ENCODE data around the gene DEFB131B.
"Not testable (repeated sequence)": the region's sequence is repeated elsewhere in the genome, so short reads cannot be mapped to it uniquely, and the experiment has no call there.

The DEFB131B gene, protein sequence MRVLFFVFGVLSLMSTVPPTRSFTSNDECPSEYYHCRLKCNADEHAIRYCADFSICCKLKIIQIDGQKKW

DNA sequence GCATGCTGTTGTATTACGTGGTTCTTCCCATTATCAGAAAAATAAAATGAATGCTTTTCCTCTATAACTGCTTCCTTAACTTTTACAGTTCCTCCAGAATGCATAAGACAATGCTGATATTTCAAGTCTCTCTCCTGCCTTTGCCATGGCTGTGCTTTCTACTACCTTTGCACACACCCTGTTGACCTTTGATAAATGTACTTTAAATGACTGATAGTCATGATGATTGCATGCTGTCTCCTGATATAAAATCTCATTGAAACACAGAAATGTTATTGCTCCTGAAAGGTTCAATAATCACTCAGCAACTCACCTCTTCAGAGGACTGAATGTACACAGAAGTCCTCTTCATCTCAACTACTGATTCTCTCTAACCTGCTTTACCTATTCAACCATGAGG is at the start of gene DEFB131B:
Gene DEFB131B, plus strand, starts transcription at position 395 of the 400 bp plus-strand sequence. Its CDS starts 0 bp downstream, at position 395.
- DNase-seq (ENCODE audit: low read depth), result not testable (repeated sequence)

DNA sequence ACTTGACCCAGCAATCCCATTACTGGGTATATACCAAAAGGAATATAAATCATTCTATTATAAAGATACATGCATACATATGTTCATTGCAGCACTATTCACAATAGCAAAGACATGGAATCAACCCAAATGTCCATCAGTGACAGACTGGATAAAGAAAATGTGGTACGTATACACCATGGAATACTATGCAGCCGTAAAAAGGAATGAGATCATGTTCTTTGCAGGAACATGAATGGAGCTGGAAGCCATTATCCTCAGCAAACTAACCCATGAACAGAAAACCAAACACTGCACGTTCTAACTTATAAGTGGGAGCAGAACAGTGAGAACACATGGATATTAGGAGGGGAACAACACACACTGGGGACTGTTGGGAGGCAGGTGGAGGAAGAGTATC is 49.0 kb upstream of the DEFB131B start:
- DNase-seq (ENCODE audit: low read depth), result not testable (repeated sequence)

DNA sequence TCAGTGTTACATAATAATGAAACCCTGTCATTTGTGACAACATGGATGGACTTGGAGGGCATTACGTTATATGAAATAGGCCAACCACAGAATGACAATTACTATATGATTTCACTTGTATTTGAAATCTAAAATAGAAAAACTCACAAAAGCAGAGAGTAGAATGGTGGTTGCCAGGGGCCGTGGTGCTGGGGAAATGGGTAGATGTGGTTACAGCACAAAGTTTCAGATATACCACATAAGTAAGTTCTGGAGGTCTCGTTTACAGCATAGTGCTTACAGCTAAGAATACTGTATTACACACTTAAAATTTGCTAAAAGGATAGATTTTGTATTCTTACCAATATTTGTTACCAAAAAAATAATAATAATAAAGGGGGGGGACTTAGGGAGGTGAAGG is 48.6 kb upstream of the DEFB131B start:
- not testable (repeated sequence) for DNase-seq (ENCODE audit: low read depth)

GRCh38 chr11:71832811-71833210 is 45.4 kb upstream of the DEFB131B start, which contains the start of gene DEFB108B:
Gene DEFB108B (plus strand): TSS chr11:71833200. CDS start chr11:71833200, 0 bp downstream.
- not testable (repeated sequence) for DNase-seq (ENCODE audit: low read depth)

DNA sequence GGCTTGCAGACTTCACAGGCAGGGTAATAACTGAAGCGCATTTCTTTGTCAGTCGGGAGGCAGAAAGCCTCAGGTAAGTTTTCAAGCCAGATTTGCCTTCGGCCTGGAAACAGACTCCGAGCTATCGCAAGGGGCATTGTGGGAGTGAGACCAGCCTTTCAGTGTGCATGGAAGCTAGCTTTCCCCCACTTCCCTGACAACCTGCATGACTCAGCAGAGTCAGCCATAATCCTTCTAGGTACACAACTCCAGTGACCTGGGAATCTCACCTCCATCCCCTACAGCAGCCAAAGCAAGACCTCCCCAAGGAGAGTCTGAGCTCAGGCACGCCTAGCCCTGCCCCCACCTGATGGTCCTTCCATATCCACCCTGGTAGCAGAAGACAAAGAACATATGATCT is 35.5 kb upstream of the DEFB131B start:
- DNase-seq (ENCODE audit: low read depth), result not testable (repeated sequence)

DNA sequence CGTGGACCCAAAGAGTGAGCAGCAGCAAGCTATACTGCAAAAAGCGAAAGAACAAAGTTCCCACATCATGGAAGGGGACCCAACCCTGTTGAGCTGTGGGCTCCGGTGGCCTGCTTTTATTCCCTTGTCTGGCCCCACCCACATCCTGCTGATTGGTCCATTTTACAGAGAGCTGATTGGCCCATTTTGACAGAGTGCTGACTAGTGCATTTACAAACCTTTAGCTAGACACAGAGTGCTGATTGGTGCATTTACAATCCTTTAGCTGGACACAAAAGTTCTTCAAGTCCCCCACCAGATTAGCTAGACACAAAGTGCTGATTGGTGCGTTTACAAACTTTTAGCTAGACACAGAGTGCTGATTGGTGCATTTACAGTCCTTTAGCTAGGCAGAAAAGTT is 34.9 kb upstream of the DEFB131B start:
- not testable (repeated sequence) for DNase-seq (ENCODE audit: low read depth)

DNA sequence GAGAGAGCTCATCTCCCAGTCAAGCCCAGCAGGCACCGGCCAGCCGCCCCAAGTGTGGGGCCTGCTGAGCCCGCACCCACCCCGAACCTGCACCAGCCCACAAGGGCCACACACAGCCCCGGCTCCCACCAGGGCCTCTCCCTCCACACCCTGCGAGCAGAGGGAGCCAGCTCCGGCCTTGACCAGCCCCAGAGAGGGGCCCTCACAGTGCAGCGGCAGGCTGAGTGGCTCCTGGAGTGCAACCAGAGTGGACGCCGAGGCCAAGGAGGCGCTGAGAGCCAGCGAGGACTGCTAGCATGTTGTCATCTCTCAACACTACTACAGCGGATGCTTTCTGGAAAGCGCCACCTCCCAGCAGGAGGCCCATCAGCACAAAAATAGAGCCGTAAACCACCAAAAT is 34.4 kb upstream of the DEFB131B start:
- DNase-seq (ENCODE audit: low read depth), result no peak

DNA sequence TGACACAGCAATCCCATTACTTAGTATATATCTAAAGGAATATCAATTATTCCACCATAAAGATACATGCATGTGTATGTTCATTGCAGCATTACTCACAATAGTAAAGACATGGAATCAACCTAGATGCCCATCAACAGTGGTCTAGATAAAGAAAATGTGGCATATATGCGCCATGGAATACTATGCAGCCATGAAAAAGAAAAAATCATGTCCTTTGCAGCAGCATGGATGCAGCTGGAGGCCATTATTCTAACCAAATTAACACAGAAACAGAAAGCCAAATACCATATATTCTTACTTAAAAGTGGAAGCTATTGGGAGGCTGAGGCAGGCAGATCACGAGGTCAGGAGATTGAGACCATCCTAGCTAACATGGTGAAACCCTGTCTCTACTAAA is 24.4 kb upstream of the DEFB131B start:
- not testable (repeated sequence) for DNase-seq (ENCODE audit: low read depth)

DNA sequence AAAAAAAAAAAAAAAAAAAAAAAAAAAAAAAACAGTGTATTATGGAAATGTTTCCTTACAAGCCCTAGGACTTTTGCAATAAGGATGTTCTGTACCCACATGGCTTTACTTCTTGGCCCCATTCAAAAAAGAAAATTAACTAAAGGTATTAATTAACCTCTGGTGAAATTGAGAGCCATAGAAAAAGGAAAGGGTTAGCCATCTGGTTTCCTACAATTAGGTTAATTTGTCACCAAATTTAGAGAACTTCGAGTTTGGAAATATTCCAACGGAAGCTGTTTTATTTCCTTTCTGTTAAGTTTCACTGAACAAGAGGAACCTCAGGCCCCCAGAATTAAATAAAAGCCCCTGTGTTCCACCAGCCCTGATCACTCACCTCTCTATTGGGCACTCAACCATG is 22.4 kb upstream of the DEFB131B start:
- DNase-seq (ENCODE audit: low read depth), result not testable (repeated sequence)

GRCh38 chr11:71860835-71861234 is 17.4 kb upstream of the DEFB131B start:
- not testable (repeated sequence) for DNase-seq (ENCODE audit: low read depth)

DNA sequence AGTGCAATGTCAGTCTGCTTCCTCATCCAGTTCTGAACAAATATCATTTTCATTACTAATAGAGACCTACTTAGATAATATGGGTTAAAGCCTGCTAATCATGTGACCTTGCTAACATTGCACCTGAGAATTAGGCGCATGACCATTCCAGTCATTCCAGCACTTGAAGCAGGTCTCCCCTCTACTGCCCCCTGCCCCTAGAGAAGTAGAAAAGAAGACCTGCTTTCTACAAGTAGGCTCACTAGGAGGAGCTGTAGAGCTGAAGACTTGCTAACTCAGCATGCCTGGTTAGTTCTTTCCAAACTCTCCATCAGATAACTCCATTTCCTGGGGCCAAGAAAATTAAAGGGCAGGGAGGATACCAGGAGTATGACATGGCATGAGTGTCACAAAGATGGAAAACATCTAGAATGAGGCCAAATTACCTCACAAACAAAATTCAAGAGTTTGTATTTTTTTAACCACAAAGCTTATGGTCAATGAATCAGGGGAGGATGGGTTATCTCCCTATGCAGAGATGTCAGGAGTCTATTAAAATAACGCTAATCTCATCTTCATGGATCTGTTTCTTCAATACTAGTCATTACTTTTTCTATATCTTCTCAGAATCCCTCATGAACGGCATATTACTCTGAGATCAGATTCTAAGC is 14.2 kb upstream of the DEFB131B start:
- DNase-seq (ENCODE audit: low read depth), result not testable (repeated sequence)

- DNase-seq (ENCODE audit: low read depth), result not testable (repeated sequence)
These were observed 11.0 kb upstream of the DEFB131B start for GRCh38 chr11:71867209-71867608.

DNA sequence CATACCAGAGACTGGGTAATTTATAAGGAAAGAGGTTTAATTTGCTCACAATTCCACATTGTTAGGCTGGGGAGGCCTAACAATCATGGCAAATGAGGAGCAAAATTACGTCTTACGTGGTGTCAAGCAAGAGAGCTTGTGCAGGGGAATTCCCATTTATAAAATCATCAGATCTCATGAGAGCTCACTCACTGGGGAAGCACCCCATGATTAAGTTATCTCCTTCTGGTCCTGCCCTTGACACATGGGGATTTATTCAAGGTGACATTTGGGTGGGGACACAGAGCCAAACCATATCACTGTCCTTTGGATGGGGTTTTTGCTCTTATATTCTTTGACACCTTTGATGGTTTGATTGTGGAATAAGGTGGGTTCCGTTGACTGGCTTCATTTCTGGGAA is 8.3 kb upstream of the DEFB131B start:
- DNase-seq (ENCODE audit: low read depth), result not testable (repeated sequence)

DNA sequence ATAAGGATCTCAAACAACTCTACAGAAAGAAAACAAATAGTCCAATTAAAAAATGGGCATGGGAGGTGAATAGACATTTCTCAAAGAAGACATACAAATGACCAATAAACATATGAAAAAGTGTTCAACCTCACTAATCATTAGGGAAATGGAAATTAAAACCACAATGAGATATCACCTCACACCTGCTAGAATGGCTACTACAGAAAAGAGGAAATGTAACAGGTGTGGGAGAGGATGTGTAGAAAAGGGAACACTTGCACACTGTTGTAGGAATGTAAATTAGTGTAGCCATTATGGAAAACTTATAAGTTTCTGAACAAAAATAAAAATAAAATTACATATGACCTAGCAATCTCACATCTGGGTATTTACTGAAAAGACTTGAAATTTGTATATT is 7.6 kb upstream of the DEFB131B start:
- not testable (repeated sequence) for DNase-seq (ENCODE audit: low read depth)

- not testable (repeated sequence) for DNase-seq (ENCODE audit: low read depth)
These were observed 2.0 kb upstream of the DEFB131B start for GRCh38 chr11:71876262-71876661.

- not testable (repeated sequence) for DNase-seq (ENCODE audit: low read depth)
These were observed 7.6 kb downstream of the DEFB131B start for GRCh38 chr11:71885806-71886205.

DNA sequence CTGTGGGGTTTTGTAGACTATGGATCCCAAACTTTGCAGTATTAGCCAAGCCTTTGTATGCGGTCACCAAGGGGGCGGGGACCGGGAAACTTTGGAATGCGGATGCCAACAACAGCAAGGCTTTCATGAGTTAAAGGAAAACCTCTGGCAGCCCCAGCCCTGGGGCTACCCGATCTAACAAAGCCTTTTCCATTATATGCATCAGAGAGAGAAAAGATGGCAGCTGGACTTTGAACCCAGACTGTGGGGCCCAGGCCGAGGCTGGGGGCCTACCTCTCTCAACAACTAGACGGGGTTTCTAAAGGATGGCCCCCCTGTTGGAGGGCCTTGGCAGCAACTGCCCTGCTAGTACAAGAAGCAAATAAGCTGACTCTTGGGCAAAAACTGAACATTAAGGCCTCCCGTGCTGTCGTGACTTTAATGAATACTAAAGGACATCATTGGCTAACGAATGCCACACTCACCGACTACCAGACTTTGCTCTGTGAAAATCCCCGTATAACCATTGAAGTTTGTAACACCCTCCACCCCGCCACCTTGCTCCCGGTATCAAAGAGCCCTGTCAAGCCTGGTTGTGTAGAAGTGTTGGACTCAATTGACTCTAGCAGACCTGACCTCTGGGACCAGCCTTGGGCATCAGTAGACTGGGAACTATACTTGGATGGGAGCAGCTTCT is 10.2 kb downstream of the DEFB131B start:
- not testable (repeated sequence) for DNase-seq (ENCODE audit: low read depth)

DNA sequence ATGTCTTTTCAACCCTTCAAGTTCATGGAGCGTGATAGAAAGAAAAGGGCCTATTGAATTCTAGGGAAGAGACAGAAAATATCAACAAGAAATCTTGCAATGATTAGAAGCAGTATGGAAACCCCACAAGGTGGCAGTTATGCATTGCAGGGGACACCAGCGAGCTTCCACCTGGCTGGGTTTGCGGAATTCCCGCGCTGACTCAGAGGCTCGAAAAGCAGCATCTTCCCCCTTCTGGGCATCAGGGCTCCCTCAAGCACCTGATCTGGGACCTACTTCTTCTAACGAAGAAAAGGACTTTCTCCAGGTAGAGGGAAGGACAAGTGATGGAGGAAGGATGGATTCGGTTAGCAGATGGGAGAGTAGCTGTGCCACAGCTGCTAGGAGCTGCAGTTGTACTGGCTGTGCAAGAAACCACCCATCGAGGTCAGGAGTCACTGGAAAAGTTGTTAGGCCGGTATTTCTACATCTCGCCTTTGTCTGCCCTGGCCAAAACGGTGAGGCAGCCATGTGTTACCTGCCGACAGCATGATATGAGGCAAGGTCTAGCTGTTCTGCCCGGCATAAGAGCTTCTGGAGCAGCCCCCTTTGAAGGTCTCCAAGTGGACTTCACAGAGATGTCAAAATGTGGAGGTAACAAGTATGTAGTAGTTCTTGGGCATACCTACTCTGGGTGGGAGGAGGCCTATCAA is 11.1 kb downstream of the DEFB131B start:
- not testable (repeated sequence) for DNase-seq (ENCODE audit: low read depth)

DNA sequence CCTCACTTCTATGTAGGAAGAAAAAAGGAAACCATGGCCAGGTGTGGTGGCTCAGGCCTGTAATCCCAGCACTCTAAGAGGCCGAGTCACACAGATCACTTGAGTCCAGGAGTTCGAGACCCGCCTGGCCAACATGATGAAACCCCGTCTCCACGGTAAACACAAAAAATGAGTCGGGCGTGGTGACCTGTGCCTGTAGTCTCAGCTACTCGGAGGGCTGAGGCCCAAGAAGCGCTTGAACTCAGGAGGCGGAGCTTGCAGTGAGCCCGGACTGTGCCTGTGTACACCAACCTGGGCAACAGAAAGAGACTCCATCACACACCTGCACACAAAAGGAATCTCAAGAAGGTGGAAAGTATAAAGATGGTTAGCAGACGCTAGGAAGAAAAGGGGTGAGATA is 17.7 kb downstream of the DEFB131B start:
- no peak for DNase-seq (ENCODE audit: low read depth)

DNA sequence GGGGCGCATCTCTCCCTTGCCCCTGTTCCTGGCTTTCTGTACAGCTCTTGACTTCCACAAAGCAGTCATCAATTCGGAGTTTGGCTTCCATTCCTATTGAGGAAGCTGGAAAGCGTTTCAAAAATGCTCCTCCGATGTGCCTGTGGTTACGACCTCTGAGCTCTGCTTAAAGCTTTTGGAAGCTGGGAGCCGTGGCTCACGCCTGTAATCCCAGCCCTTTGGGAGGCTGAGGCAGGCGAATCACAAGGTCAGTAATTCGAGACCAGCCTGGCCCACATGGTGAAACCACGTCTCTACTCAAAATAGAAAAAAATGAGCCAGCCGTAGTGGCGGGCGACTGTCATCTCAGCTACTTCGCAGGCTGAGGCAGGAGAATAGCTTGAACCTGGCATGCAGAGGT is 22.9 kb downstream of the DEFB131B start:
- not testable (repeated sequence) for DNase-seq (ENCODE audit: low read depth)

DNA sequence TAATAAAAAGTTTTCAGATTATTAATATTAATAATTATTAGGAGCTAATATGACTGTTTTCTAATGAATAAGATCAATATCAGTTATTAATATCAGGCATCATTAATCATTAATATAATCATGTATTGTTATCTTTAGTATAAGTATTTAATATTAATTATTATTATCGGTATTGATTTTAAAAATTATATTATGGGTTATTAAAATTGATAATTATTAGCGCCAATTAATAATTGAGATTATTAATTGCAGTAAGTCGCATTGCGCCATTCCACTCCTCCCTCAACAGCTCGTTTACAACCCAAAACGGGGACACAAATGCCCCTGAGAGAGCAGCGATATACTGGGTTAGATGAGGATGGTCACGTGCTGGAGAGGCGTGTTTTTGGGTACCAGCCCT is 30.0 kb downstream of the DEFB131B start:
- DNase-seq (ENCODE audit: low read depth), result no peak

DNA sequence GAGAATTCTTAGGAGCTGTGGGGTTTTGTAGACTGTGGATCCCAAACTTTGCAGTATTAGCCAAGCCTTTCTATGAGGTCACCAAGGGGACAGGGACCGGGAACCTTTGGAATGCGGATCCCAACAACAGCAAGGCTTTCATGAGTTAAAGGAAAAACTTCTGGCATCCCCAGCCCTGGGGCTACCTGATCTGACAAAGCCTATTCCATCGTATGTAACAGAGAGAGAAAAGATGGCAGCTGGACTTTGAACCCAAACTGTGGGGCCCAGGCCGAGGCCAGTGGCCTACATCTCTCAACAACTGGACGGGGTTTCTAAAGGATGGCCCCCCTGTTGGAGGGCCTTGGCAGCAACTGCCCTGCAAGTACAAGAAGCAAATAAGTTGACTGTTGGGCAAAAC is 32.5 kb downstream of the DEFB131B start:
- not testable (repeated sequence) for DNase-seq (ENCODE audit: low read depth)
